GM12864 (cell line): ENCODE measurements around the gene AOC1.

ENCODE experiments used
- DNase-seq: peaks from one replicate; pipeline ENCODE4 v3.0.0-alpha.2; 2011; ENCODE audit warnings: low read depth
- H3K4me3 ChIP-seq: 2 replicates; pipeline ENCODE4 v1.5.1; 2011; ENCODE audit warnings: mild to moderate bottlenecking, low read depth, low read length, control low read depth
- CTCF ChIP-seq: IDR thresholded peaks from 2 replicates; pipeline ENCODE4 v1.5.1; 2011; ENCODE audit warnings: low read depth, mild to moderate bottlenecking, moderate library complexity, low read length, control low read depth, inconsistent platforms; ENCODE audit errors: missing control alignments

Gene AOC1

GRCh38 chr7:150860291-150860977 lies 8.1 kb downstream of the AOC1 start:
- no peak for TF ChIP-seq CTCF
- DNase-seq, result no peak
- H3K4me3 ChIP-seq, result no peak overlapping the region

GRCh38 chr7:150860978-150861295 lies 8.6 kb downstream of the AOC1 start:
- DNase-seq, result no peak
- TF ChIP-seq CTCF, result no peak
- no peak overlapping the region for H3K4me3 ChIP-seq

- no peak for DNase-seq
- no peak for TF ChIP-seq CTCF
- H3K4me3 ChIP-seq, result no peak overlapping the region
These were observed 10.0 kb downstream of the AOC1 start for GRCh38 chr7:150862356-150862755.

GRCh38 chr7:150863946-150864345 lies 11.6 kb downstream of the AOC1 start:
- no peak for TF ChIP-seq CTCF
- no peak overlapping the region for H3K4me3 ChIP-seq
- DNase-seq, result no peak

GRCh38 chr7:150866932-150867564 lies 14.7 kb downstream of the AOC1 start:
- DNase-seq, result no peak
- H3K4me3 ChIP-seq, result no peak overlapping the region
- TF ChIP-seq CTCF, result no peak

GRCh38 chr7:150867605-150868004 lies 15.3 kb downstream of the AOC1 start:
- TF ChIP-seq CTCF, result no peak
- no peak for DNase-seq
- no peak overlapping the region for H3K4me3 ChIP-seq

GRCh38 chr7:150869467-150869866 lies 17.1 kb downstream of the AOC1 start:
- DNase-seq, result no peak
- TF ChIP-seq CTCF, result no peak
- no peak overlapping the region for H3K4me3 ChIP-seq
